ENCODE measurements around the gene ABHD8. TPM values are rescaled to one million over a fixed set of nuclear protein-coding genes. Genes with fewer than 3 reads are reported as not detected.

Gene ABHD8
- total and polyA plus RNA-seq, 2 of the 13 experiments (the other 11 are each of a cell fraction or from before 2014, with no cell fraction given), result 6.3 to 7.2 TPM

GRCh38 chr19:17334414-17335409 lies 31.5 kb upstream of the ABHD8 start, which contains the start of gene ANO8 (continued):
- no peak for TF ChIP-seq PRDM10 (CRISPR knock-in tag; IDR thresholded peaks at IDR 0.05; ENCODE audit: low read depth)
- no peak for TF ChIP-seq TAF1 (CRISPR knock-in tag; IDR thresholded peaks at IDR 0.05)
- no peak for TF ChIP-seq ZBTB46 (CRISPR knock-in tag; IDR thresholded peaks at IDR 0.05; ENCODE audit: borderline replicate concordance)
- TF ChIP-seq ZNF891 (CRISPR knock-in tag; IDR thresholded peaks at IDR 0.05), result no peak
- TF ChIP-seq PRDM4 (CRISPR knock-in tag; IDR thresholded peaks at IDR 0.05; ENCODE audit: borderline replicate concordance), result no peak
- TF ChIP-seq CEBPB (IDR thresholded peaks at IDR 0.05; ENCODE audit: borderline replicate concordance, low read depth, low read length), result no peak
- no peak for TF ChIP-seq NBN (conservative IDR thresholded peaks at IDR 0.05)
- no peak for TF ChIP-seq NPAS2 (CRISPR knock-in tag; IDR thresholded peaks at IDR 0.05; ENCODE audit: borderline replicate concordance)
- TF ChIP-seq HNRNPUL1 (IDR thresholded peaks at IDR 0.05; ENCODE audit: low read depth, low read length), result no peak
- TF ChIP-seq ZSCAN20 (CRISPR knock-in tag; IDR thresholded peaks at IDR 0.05; ENCODE audit: borderline replicate concordance), result peak; percentile 78; the same call in 1 of the 2 replicates
- TF ChIP-seq WIZ (CRISPR knock-in tag; IDR thresholded peaks at IDR 0.05), result no peak
- no peak for TF ChIP-seq REXO4 (CRISPR knock-in tag; IDR thresholded peaks at IDR 0.05; ENCODE audit: borderline replicate concordance)
- no peak for TF ChIP-seq ZNF569 (CRISPR knock-in tag; IDR thresholded peaks at IDR 0.05; ENCODE audit: borderline replicate concordance)
- TF ChIP-seq SIN3B (IDR thresholded peaks at IDR 0.05; ENCODE audit: low read length), result no peak; the same call in 1 of the 2 replicates
- no peak for TF ChIP-seq EZH2 (conservative IDR thresholded peaks at IDR 0.05; ENCODE audit: low read depth, low read length)
- TF ChIP-seq ETV5 (CRISPR knock-in tag; IDR thresholded peaks at IDR 0.05; ENCODE audit: borderline replicate concordance), result no peak
- peak; percentile 55; the same call in 1 of the 2 replicates for TF ChIP-seq ZNF674 (CRISPR knock-in tag; IDR thresholded peaks at IDR 0.05; ENCODE audit: low read depth)
- TF ChIP-seq SCMH1 (CRISPR knock-in tag; IDR thresholded peaks at IDR 0.05; ENCODE audit: borderline replicate concordance), result no peak
- TF ChIP-seq SSRP1 (CRISPR knock-in tag; IDR thresholded peaks at IDR 0.05), result no peak
- TF ChIP-seq POLR2G (IDR thresholded peaks at IDR 0.05; ENCODE audit: low read depth, low read length), result no peak
- peak; percentile 31; the same call in 1 of the 2 replicates for TF ChIP-seq ZNF333 (CRISPR knock-in tag; IDR thresholded peaks at IDR 0.05; ENCODE audit: borderline replicate concordance)
